ENCODE measurements around the gene TCF4. TPM values are rescaled to one million over a fixed set of nuclear protein-coding genes. Genes with fewer than 3 reads are reported as not detected.

The TCF4 gene
- total RNA-seq, 1 experiment from 2014 or later: 143 TPM

GRCh38 chr18:55287149-55287806 is 300.7 kb downstream of the TCF4 start:
- H3K4me3 ChIP-seq (ENCODE audit: low read depth, low read length, poor library complexity, severe bottlenecking): no peak overlapping the region
- ChIA-PET CTCF (interaction anchor here (0.6 kb wide), 1 partner anchor 88 kb away, joined by 7 read pairs; no protein-coding TSS in a partner anchor), POLR2A (ENCODE audit: low non-redundant PET) (no interaction called here)
- peak overlapping the region; percentile 43 for H3K27ac ChIP-seq (ENCODE audit: low read depth, low read length, poor library complexity, severe bottlenecking)
- no peaks in the 10 kb centered on the region for H3K36me3 ChIP-seq (ENCODE audit: insufficient read depth, low read length, poor library complexity, severe bottlenecking)
- TF ChIP-seq CTCF (conservative IDR thresholded peaks at IDR 0.05; ENCODE audit: low read depth, low read length): no peak
- TF ChIP-seq EZH2 (IDR thresholded peaks at IDR 0.05; ENCODE audit: borderline replicate concordance, low read depth, low read length, poor library complexity, severe bottlenecking): no peak
- H3K27me3 ChIP-seq (replicated peaks; ENCODE audit: insufficient read depth, low read depth, low read length, poor library complexity): no peaks in the 10 kb centered on the region
- H3K4me1 ChIP-seq (ENCODE audit: insufficient read depth, low read length, poor library complexity, severe bottlenecking): peaks cover 33% of the 10 kb centered on the region
- intact Hi-C loops (cut with micrococcal nuclease; ENCODE audit: unreplicated experiment): no loop called here
- no TSS peak for BruUV-seq (replicated peaks)
- no peaks in the 10 kb centered on the region for H3K9me3 ChIP-seq (ENCODE audit: low read depth, low read length, poor library complexity, severe bottlenecking)
- no peak for DNase-seq (ENCODE audit: low spot score)

- ChIA-PET POLR2A (ENCODE audit: low non-redundant PET) (no interaction called here), CTCF (interaction anchor here (0.6 kb wide), 1 partner anchor 16 kb away, joined by 4 read pairs; no protein-coding TSS in a partner anchor)
- BruUV-seq (replicated peaks): no TSS peak
- TF ChIP-seq EZH2 (IDR thresholded peaks at IDR 0.05; ENCODE audit: borderline replicate concordance, low read depth, low read length, poor library complexity, severe bottlenecking) (no peak), CTCF (conservative IDR thresholded peaks at IDR 0.05; ENCODE audit: low read depth, low read length) (no peak)
- H3K4me3 ChIP-seq (ENCODE audit: low read depth, low read length, poor library complexity, severe bottlenecking): no peak overlapping the region
- H3K36me3 ChIP-seq (ENCODE audit: insufficient read depth, low read length, poor library complexity, severe bottlenecking): no peaks in the 10 kb centered on the region
- H3K27ac ChIP-seq (ENCODE audit: low read depth, low read length, poor library complexity, severe bottlenecking): no peak overlapping the region
- H3K9me3 ChIP-seq (ENCODE audit: low read depth, low read length, poor library complexity, severe bottlenecking): no peaks in the 10 kb centered on the region
- no peak for DNase-seq (ENCODE audit: low spot score)
- intact Hi-C loops (cut with micrococcal nuclease; ENCODE audit: unreplicated experiment): no loop called here
- no peaks in the 10 kb centered on the region for H3K27me3 ChIP-seq (replicated peaks; ENCODE audit: insufficient read depth, low read depth, low read length, poor library complexity)
- H3K4me1 ChIP-seq (ENCODE audit: insufficient read depth, low read length, poor library complexity, severe bottlenecking): peaks cover 33% of the 10 kb centered on the region
Measured at GRCh38 chr18:55286257-55286825, 301.7 kb downstream of the TCF4 start.

- BruUV-seq (replicated peaks): no TSS peak
- Histone ChIP-seq H3K27me3 (replicated peaks; ENCODE audit: insufficient read depth, low read depth, low read length, poor library complexity) (no peaks in the 10 kb centered on the region), H3K27ac (ENCODE audit: low read depth, low read length, poor library complexity, severe bottlenecking) (no peak overlapping the region), H3K4me3 (ENCODE audit: low read depth, low read length, poor library complexity, severe bottlenecking) (no peak overlapping the region), H3K4me1 (ENCODE audit: insufficient read depth, low read length, poor library complexity, severe bottlenecking) (peaks cover 39% of the 10 kb centered on the region), H3K36me3 (ENCODE audit: insufficient read depth, low read length, poor library complexity, severe bottlenecking) (no peaks in the 10 kb centered on the region), H3K9me3 (ENCODE audit: low read depth, low read length, poor library complexity, severe bottlenecking) (no peaks in the 10 kb centered on the region)
- intact Hi-C loops (cut with micrococcal nuclease; ENCODE audit: unreplicated experiment): no loop called here
- DNase-seq (ENCODE audit: low spot score): no peak
- TF ChIP-seq EZH2 (IDR thresholded peaks at IDR 0.05; ENCODE audit: borderline replicate concordance, low read depth, low read length, poor library complexity, severe bottlenecking) (no peak), CTCF (conservative IDR thresholded peaks at IDR 0.05; ENCODE audit: low read depth, low read length) (no peak)
- CTCF ChIA-PET: no interaction called here
- POLR2A ChIA-PET (ENCODE audit: low non-redundant PET): no interaction called here
Measured at GRCh38 chr18:55284614-55285013, 303.4 kb downstream of the TCF4 start.

All from A673 (cell line).